ENCODE measurements around the gene HUWE1.
"Not testable (repeated sequence)": the region's sequence is repeated elsewhere in the genome, so short reads cannot be mapped to it uniquely, and the experiment has no call there.

The HUWE1 gene

GRCh38 chrX:53561912-53562311 lies 124.6 kb downstream of the HUWE1 start:
- TF ChIP-seq, protein P1, sequence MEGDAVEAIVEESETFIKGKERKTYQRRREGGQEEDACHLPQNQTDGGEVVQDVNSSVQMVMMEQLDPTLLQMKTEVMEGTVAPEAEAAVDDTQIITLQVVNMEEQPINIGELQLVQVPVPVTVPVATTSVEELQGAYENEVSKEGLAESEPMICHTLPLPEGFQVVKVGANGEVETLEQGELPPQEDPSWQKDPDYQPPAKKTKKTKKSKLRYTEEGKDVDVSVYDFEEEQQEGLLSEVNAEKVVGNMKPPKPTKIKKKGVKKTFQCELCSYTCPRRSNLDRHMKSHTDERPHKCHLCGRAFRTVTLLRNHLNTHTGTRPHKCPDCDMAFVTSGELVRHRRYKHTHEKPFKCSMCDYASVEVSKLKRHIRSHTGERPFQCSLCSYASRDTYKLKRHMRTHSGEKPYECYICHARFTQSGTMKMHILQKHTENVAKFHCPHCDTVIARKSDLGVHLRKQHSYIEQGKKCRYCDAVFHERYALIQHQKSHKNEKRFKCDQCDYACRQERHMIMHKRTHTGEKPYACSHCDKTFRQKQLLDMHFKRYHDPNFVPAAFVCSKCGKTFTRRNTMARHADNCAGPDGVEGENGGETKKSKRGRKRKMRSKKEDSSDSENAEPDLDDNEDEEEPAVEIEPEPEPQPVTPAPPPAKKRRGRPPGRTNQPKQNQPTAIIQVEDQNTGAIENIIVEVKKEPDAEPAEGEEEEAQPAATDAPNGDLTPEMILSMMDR (IDR thresholded peaks at IDR 0.05; ENCODE audit: low read depth, low read length), result no peak
- DNase-seq (ENCODE audit: extremely low read depth, low read depth), result no peak

DNA sequence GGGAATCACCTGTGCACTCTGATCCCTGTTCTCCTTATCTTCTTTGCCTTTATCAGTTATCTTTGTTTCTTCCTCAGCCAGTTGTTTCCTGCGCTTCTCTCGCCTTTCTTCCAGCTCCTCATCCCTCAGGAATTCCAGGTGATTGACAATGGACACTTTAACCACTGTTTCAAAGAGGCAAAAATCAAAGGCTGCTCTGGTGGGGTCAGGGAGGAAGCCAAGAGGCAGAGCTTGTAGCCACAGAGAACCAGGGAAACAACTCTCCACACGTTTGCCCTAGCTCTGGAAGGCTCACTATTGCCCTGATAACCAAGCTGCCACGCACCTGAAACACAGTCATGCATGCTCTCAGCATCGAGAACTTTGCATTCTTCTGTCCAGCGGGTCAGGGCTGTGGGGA lies 127.9 kb downstream of the HUWE1 start:
- no peak for DNase-seq (ENCODE audit: extremely low read depth, low read depth)
- TF ChIP-seq, protein P1 (IDR thresholded peaks at IDR 0.05; ENCODE audit: low read depth, low read length), result no peak

DNA sequence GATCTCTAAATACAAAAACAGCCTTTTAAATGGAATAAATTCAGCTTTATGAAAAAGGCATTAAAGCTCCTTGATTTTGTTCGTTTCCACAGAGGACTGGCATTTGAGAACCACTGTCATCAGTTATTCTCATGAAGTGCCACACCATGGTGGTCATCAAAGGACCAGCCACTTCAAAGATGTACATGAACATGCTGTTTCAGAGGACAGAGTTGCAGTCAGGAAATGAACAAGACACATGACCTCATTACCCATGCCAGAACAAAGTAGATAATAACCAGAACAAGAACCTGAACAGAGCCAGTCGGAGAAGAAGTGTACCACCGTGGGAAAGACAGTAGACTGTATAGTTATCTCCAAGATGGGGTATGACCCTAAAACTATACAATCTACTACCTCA lies 129.7 kb downstream of the HUWE1 start:
- TF ChIP-seq, protein P1 (IDR thresholded peaks at IDR 0.05; ENCODE audit: low read depth, low read length), result no peak
- DNase-seq (ENCODE audit: extremely low read depth, low read depth), result no peak

- DNase-seq (ENCODE audit: extremely low read depth, low read depth), result no peak
- TF ChIP-seq, protein P1 (IDR thresholded peaks at IDR 0.05; ENCODE audit: low read depth, low read length), result no peak
Measured at GRCh38 chrX:53550756-53551463, 135.6 kb downstream of the HUWE1 start.

- DNase-seq (ENCODE audit: extremely low read depth, low read depth), result no peak
- TF ChIP-seq, protein P1 (IDR thresholded peaks at IDR 0.05; ENCODE audit: low read depth, low read length), result no peak
Measured at GRCh38 chrX:53547668-53548067, 138.9 kb downstream of the HUWE1 start.

- no peak for DNase-seq (ENCODE audit: extremely low read depth, low read depth)
- TF ChIP-seq, protein P1 (IDR thresholded peaks at IDR 0.05; ENCODE audit: low read depth, low read length), result no peak
Measured at GRCh38 chrX:53544936-53545335, 141.6 kb downstream of the HUWE1 start.

DNA sequence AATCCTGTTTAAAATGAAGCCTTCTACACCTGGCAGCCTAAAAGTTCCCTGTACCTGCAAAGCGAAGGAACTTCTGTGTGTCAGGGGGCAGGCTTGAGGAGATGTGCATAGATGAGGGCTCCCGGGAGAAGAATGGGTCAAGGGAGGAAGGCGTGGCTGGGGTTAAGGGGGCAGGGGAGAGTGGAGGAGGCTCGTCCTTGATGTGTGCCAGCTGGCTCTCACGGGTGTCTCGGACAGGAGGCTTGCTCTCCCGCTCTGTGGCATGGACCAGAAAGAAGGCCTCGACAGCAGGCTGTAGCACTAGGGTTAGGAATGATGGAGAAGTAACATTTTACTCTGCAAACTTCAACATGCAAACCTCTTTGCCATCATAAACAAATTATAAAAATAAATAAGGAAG lies 147.7 kb downstream of the HUWE1 start:
- TF ChIP-seq, protein P1 (IDR thresholded peaks at IDR 0.05; ENCODE audit: low read depth, low read length), result no peak
- no peak for DNase-seq (ENCODE audit: extremely low read depth, low read depth)

GRCh38 chrX:53531255-53531966 lies 155.1 kb downstream of the HUWE1 start:
- DNase-seq (ENCODE audit: extremely low read depth, low read depth), result not testable (repeated sequence)
